Panc1 (cell line): Measurements from ENCODE around the gene IBA57. TPM values are rescaled to one million over a fixed set of nuclear protein-coding genes. Genes with fewer than 3 reads are reported as not detected.

Source experiments
- ATAC-seq: fragments of 200-7000 bp; cut with Tn5 transposase; 2 replicates; pipeline ENCODE4 v1.9.1; 2020; ENCODE audit warnings: mild to moderate bottlenecking, moderate library complexity
- BruUV-seq: library from RNA; stranded (reverse); fragments of 400-500 nt; replicated peaks from 2 replicates; lab custom pipeline; 2021; lab: Mats Ljungman, UMichigan
- CTCF ChIA-PET: fragments of 300-600 bp; sonication (Branson Sonifier 250); formaldehyde crosslinking; loops from one replicate; lab custom pipeline; 2022; ENCODE audit warnings: antibody characterized with exemption; lab: Charles Lee
- POLR2A ChIA-PET: fragments of 300-600 bp; sonication (Branson Sonifier 250); formaldehyde crosslinking; loops from one replicate; lab custom pipeline; 2022; ENCODE audit warnings: antibody characterized with exemption; lab: Charles Lee
- DNase-seq: peaks from one replicate; pipeline ENCODE4 v3.0.0-alpha.2; 2010; ENCODE audit warnings: low read depth, low spot score
- H3K27ac ChIP-seq: 2 replicates; pipeline ENCODE4 v1.5.1; 2011; ENCODE audit warnings: mild to moderate bottlenecking, low read length, inconsistent platforms
- H3K27me3 ChIP-seq: fragments of 200-500 bp; sonication (Bioruptor generic); 2 replicates; pipeline ENCODE4 v1.6.0; 2014; ENCODE audit warnings: low read length, inconsistent platforms; ENCODE audit not compliant: control insufficient read depth, insufficient read depth
- H3K36me3 ChIP-seq: fragments of 200-500 bp; sonication (Bioruptor generic); 2 replicates; pipeline ENCODE4 v1.5.1; 2014; ENCODE audit warnings: inconsistent platforms, mild to moderate bottlenecking, low read length, moderate library complexity; ENCODE audit not compliant: control insufficient read depth, insufficient read depth
- H3K4me1 ChIP-seq: 2 replicates; pipeline ENCODE4 v1.5.1; 2011; ENCODE audit warnings: inconsistent platforms, mild to moderate bottlenecking, low read length, moderate library complexity; ENCODE audit not compliant: control insufficient read depth, insufficient read depth
- H3K4me3 ChIP-seq, 2 experiments: 2 replicates each; pipeline ENCODE4 v1.5.1; 2011 to 2012; ENCODE audit warnings: low read depth in 2 of 2, low read length in 2 of 2, mild to moderate bottlenecking in 2 of 2, inconsistent platforms in 1 of 2, moderate library complexity in 1 of 2
- H3K9me3 ChIP-seq: fragments of 200-500 bp; sonication (Bioruptor generic); 2 replicates; pipeline ENCODE4 v1.5.1; 2014; ENCODE audit warnings: low read depth, mild to moderate bottlenecking, inconsistent platforms, low read length, moderate library complexity; ENCODE audit not compliant: control insufficient read depth, insufficient read depth
- POLR2AphosphoS5 ChIP-seq: IDR thresholded peaks from 2 replicates; pipeline ENCODE4 v1.6.1; 2012; ENCODE audit warnings: mild to moderate bottlenecking, low read depth, low read length, moderate library complexity
- SIN3A ChIP-seq: IDR thresholded peaks from 2 replicates; pipeline ENCODE4 v1.6.1; 2012; ENCODE audit warnings: low read depth, mild to moderate bottlenecking, low read length, moderate library complexity, borderline replicate concordance; ENCODE audit not compliant: insufficient read depth
- TCF7L2 ChIP-seq: IDR thresholded peaks from 2 replicates; pipeline ENCODE4 v1.6.1; 2011; ENCODE audit warnings: mild to moderate bottlenecking, low read depth, low read length, inconsistent platforms
- in situ Hi-C: cut with HindIII; loops from 2 replicates; pipeline ENCODE4 v1.10.0; 2016; ENCODE audit warnings: low sequenced_read_pairs, low pct_unique_long_range_greater_than_20kb
- intact Hi-C: fragments of 100-400 bp; cut with micrococcal nuclease; formaldehyde crosslinking; loops from one replicate; pipeline ENCODE4 v1.10.0; 2022; ENCODE audit not compliant: unreplicated experiment
- total RNA-seq: library from RNA; stranded (reverse); gene quantifications from one replicate; pipeline ENCODE4 v1.2.1, GENCODE V29; 2021; ENCODE audit not compliant: unreplicated experiment
- TF ChIP-seq, protein P1 (sequence below), 2 experiments: IDR thresholded peaks; 2 replicates each; pipeline ENCODE4 v1.6.1; 2011 to 2012; ENCODE audit warnings: low read depth in 2 of 2, control low read depth in 1 of 2, low read length in 1 of 2, mild to moderate bottlenecking in 1 of 2, moderate library complexity in 1 of 2; ENCODE audit not compliant: insufficient read depth in 1 of 2
- TF ChIP-seq, protein P2 (sequence below): fragments of 450-650 bp; IDR thresholded peaks from 2 replicates; pipeline ENCODE4 v1.5.1; 2017; ENCODE audit warnings: mild to moderate bottlenecking

The IBA57 gene
- total RNA-seq, 1 experiment from 2014 or later: 11.3 TPM

DNA sequence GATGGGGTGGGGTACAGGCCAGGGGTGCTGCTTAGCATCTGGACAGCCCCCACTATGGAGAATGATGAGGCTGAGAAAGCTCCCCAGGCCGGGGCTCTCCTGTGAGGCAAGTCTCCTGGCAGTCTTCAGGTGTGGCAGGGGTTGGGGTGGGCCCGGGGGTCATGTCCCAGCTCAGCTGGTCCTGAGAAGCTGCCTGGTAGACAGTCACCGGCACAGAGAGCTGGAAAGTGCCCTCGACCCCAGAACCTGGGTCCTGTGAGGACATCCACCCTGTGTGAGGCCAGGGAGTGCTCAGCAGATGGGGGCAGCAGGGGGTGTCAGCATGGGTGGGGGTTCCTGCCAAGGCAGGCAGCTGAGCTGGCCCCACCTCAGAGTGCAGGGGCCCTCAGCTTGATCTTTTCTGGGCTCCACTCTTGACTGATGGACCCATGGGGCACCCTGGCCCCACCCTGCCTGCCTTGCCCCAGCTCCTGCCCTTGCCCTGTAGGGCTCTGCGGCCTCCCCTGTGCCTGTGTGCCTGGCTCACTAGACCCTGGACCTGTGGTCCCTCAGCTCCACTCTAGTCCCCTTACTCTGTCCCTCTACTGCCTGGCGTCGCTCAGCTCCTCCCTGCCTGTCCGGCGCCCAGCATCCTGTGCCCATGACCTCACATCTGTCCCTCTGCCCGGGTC, 5.8 kb downstream of the IBA57 start:
- H3K36me3 ChIP-seq: no peaks in the 10 kb centered on the region
- TF ChIP-seq SIN3A: no peak
- TF ChIP-seq POLR2AphosphoS5: no peak
- no peak for TF ChIP-seq TCF7L2
- TF ChIP-seq, protein P1, sequence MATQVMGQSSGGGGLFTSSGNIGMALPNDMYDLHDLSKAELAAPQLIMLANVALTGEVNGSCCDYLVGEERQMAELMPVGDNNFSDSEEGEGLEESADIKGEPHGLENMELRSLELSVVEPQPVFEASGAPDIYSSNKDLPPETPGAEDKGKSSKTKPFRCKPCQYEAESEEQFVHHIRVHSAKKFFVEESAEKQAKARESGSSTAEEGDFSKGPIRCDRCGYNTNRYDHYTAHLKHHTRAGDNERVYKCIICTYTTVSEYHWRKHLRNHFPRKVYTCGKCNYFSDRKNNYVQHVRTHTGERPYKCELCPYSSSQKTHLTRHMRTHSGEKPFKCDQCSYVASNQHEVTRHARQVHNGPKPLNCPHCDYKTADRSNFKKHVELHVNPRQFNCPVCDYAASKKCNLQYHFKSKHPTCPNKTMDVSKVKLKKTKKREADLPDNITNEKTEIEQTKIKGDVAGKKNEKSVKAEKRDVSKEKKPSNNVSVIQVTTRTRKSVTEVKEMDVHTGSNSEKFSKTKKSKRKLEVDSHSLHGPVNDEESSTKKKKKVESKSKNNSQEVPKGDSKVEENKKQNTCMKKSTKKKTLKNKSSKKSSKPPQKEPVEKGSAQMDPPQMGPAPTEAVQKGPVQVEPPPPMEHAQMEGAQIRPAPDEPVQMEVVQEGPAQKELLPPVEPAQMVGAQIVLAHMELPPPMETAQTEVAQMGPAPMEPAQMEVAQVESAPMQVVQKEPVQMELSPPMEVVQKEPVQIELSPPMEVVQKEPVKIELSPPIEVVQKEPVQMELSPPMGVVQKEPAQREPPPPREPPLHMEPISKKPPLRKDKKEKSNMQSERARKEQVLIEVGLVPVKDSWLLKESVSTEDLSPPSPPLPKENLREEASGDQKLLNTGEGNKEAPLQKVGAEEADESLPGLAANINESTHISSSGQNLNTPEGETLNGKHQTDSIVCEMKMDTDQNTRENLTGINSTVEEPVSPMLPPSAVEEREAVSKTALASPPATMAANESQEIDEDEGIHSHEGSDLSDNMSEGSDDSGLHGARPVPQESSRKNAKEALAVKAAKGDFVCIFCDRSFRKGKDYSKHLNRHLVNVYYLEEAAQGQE (IDR thresholded peaks at IDR 0.05; ENCODE audit: insufficient read depth in 1 of 2, low read depth in 2 of 2, low read length in 1 of 2): no peak
- TF ChIP-seq, protein P2, sequence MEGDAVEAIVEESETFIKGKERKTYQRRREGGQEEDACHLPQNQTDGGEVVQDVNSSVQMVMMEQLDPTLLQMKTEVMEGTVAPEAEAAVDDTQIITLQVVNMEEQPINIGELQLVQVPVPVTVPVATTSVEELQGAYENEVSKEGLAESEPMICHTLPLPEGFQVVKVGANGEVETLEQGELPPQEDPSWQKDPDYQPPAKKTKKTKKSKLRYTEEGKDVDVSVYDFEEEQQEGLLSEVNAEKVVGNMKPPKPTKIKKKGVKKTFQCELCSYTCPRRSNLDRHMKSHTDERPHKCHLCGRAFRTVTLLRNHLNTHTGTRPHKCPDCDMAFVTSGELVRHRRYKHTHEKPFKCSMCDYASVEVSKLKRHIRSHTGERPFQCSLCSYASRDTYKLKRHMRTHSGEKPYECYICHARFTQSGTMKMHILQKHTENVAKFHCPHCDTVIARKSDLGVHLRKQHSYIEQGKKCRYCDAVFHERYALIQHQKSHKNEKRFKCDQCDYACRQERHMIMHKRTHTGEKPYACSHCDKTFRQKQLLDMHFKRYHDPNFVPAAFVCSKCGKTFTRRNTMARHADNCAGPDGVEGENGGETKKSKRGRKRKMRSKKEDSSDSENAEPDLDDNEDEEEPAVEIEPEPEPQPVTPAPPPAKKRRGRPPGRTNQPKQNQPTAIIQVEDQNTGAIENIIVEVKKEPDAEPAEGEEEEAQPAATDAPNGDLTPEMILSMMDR: no peak
- POLR2A ChIA-PET: interaction anchor here (0.6 kb wide), 1 partner anchor 1763 kb away, joined by 7 read pairs; no protein-coding TSS in a partner anchor
- no peak overlapping the region for H3K27ac ChIP-seq
- DNase-seq (no peak), ATAC-seq (no peak)
- BruUV-seq: no TSS peak
- intact Hi-C loops: no loop called here
- in situ Hi-C loops: no loop called here
- no peak overlapping the region for H3K4me3 ChIP-seq
- no peaks in the 10 kb centered on the region for H3K27me3 ChIP-seq
- CTCF ChIA-PET: no interaction called here
- no peaks in the 10 kb centered on the region for H3K9me3 ChIP-seq
- H3K4me1 ChIP-seq: peaks cover 9% of the 10 kb centered on the region

DNA sequence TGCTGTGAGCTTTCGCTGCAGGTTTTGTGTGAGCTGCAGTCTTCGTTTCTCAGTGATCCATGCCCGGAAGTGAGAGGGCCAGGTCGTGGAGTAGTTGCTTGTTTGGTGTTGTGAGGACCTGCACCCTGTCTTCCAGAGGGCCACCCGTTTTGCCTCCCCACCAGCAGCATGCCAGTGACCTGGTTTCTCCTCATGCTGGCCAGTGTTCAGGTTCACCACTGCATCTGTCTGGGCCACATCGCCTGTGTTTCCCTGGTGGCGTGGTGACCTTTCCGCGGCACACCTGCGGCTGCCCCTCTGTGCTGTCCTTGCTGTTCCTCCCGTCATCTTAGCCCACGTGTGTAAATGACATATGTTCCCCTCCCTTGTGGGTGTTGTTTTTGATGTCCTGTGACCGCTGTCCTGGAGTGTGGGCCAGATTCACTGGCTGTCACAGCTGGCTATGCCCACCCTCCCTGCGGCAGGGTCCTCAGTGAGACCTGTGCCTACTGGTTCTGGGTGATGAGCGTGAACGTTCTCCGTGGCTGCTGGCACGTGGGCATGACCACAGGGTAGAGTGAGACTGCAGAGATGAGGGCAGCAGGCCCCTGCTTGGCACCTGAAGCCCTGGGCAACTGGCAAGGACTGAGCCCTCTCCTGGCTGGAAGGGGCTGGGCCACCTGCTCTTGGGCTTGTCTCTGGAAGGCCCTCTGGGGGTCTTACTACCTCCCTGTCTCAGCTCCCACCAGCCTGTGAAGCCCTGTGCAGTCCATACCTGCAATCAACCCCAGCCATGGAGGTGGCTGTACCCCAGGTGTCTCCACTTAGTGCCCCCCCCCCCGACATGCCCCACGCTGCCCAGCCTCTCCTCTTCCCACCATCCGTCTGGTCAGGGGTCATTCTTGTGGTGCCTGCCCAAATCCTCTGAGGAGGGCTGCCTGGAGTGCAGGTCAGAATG, 7.3 kb downstream of the IBA57 start:
- ATAC-seq (peak; percentile 3; the same call in 1 of the 2 replicates), DNase-seq (no peak)
- no peak overlapping the region for H3K4me3 ChIP-seq
- H3K4me1 ChIP-seq: peaks cover 4% of the 10 kb centered on the region; the same call in 1 of the 2 replicates
- no peaks in the 10 kb centered on the region for H3K36me3 ChIP-seq
- no peaks in the 10 kb centered on the region for H3K9me3 ChIP-seq
- ChIA-PET POLR2A (no interaction called here), CTCF (no interaction called here)
- no peaks in the 10 kb centered on the region for H3K27me3 ChIP-seq
- no TSS peak for BruUV-seq
- no peak overlapping the region for H3K27ac ChIP-seq
- TF ChIP-seq, protein P2: no peak
- TF ChIP-seq, protein P1 (IDR thresholded peaks at IDR 0.05; ENCODE audit: insufficient read depth in 1 of 2, low read depth in 2 of 2, low read length in 1 of 2): no peak
- no peak for TF ChIP-seq SIN3A
- TF ChIP-seq POLR2AphosphoS5: no peak
- TF ChIP-seq TCF7L2: no peak
- intact Hi-C loops: no loop called here
- in situ Hi-C loops: no loop called here
